ENCODE data around the gene UTP3. TPM values are rescaled to one million over a fixed set of nuclear protein-coding genes. Genes with fewer than 3 reads are reported as not detected.
"Not testable (repeated sequence)": the region's sequence is repeated elsewhere in the genome, so short reads cannot be mapped to it uniquely, and the experiment has no call there.

The UTP3 gene
- total RNA-seq, 2 donors from 2014 or later: 12.5 to 15.5 TPM

GRCh38 chr4:70728091-70728490 lies 39.8 kb downstream of the UTP3 start:
- WGBS, 2 donors: 84 to 94% methylated on average over 11 of the region's 11 CpGs
- Histone ChIP-seq H3K27ac (no peak overlapping the region), H3K36me3 (replicated peaks in 1 of 2; ENCODE audit: insufficient read depth in 1 of 2, low read depth in 2 of 2) (no peaks in the 10 kb centered on the region), H3K4me1 (peaks cover 5% of the 10 kb centered on the region), H3K4me3 (no peak overlapping the region), H3K27me3 (no peaks in the 10 kb centered on the region), H3K9me3 (no peaks in the 10 kb centered on the region)
- TF ChIP-seq POLR2A (IDR thresholded peaks at IDR 0.05): no peak
- TF ChIP-seq CTCF (IDR thresholded peaks at IDR 0.05): no peak
- ATAC-seq (no peak), DNase-seq (no peak)
- intact Hi-C loops (cut with DNase I): no loop called here

DNA sequence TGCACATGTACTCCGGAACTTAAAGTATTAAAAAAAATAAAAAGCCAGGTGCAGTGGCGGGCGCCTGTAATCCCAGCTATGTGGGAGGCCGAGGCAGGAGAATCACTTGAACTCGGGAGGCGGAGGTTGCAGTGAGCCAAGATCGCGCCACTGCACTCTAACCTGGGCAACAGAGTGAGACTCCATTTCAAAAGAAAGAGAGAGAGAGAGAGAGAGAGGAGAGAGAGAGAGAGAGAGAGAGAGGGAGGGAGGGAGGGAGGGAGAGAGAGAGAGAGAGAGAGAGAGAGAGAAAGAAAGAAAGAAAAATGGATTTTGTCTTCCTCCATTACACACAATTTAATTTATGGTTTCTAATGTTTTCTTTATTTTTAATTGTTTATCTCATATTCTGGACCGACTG lies 44.5 kb downstream of the UTP3 start:
- not testable (repeated sequence) for ATAC-seq, DNase-seq

GRCh38 chr4:70734168-70734954 lies 46.0 kb downstream of the UTP3 start:
- intact Hi-C loops (cut with DNase I): no loop called here
- no peaks in the 10 kb centered on the region for H3K36me3 ChIP-seq (replicated peaks in 1 of 2; ENCODE audit: insufficient read depth in 1 of 2, low read depth in 2 of 2)
- peak overlapping the region; percentile 68 to 83 (median 77) for H3K27ac ChIP-seq
- peak; percentile 89 for ATAC-seq
- H3K4me1 ChIP-seq: peaks cover 20% of the 10 kb centered on the region
- H3K9me3 ChIP-seq: no peaks in the 10 kb centered on the region
- WGBS, 2 donors: 0% methylated on average over 5 of the region's 5 CpGs
- DNase-seq: peak in 3 of 4 donors; percentile 24 to 40 (median 33)
- no peaks in the 10 kb centered on the region for H3K27me3 ChIP-seq
- TF ChIP-seq CTCF (IDR thresholded peaks at IDR 0.05) (no peak), POLR2A (IDR thresholded peaks at IDR 0.05) (peak in 2 of 3 donors; percentile 42 to 44)
- no peak overlapping the region for H3K4me3 ChIP-seq

More for the DNA sequence above, 44.5 kb downstream of the UTP3 start:
- H3K9me3 ChIP-seq; H3K36me3 ChIP-seq (replicated peaks in 1 of 2; ENCODE audit: insufficient read depth in 1 of 2, low read depth in 2 of 2); H3K4me3 ChIP-seq; H3K27me3 ChIP-seq; intact Hi-C loops (cut with DNase I); H3K27ac ChIP-seq: not testable (repeated sequence)
- peaks cover 20% of the 10 kb centered on the region for H3K4me1 ChIP-seq
- 91% methylated on average over 9 of the region's 9 CpGs for WGBS, 2 donors

DNA sequence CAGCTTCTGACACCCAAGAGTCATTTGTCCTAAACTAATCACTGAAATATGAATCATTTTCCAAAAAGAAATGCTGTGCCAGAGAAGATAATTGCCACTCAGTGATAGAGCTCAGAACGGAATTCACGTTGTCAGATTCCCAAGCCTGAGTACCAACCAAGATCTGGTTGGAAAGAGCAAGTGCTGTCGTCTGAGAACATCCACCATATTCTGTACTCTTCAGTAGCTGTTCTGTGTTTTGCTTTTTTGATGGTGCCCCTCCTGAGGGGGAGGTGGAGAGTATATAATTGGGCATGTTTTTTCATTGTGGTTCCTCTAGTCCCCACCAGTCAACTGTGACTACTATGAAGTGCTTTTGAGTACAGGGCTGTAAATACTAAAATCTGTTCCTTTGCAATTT lies 46.6 kb downstream of the UTP3 start:
- DNase-seq (no peak), ATAC-seq (no peak)
- intact Hi-C loops (cut with DNase I): no loop called here
- H3K36me3 ChIP-seq (replicated peaks in 1 of 2; ENCODE audit: insufficient read depth in 1 of 2, low read depth in 2 of 2): no peaks in the 10 kb centered on the region
- peak overlapping the region; percentile 68 to 83 (median 77) for H3K27ac ChIP-seq
- no peaks in the 10 kb centered on the region for H3K27me3 ChIP-seq
- 4 to 7% methylated on average over 3 of the region's 3 CpGs for WGBS, 2 donors
- H3K4me1 ChIP-seq: peaks cover 24% of the 10 kb centered on the region
- no peak overlapping the region for H3K4me3 ChIP-seq
- TF ChIP-seq POLR2A (IDR thresholded peaks at IDR 0.05) (no peak), CTCF (IDR thresholded peaks at IDR 0.05) (no peak)
- H3K9me3 ChIP-seq: no peaks in the 10 kb centered on the region

- intact Hi-C loops (cut with DNase I); H3K27me3 ChIP-seq; H3K4me3 ChIP-seq; H3K36me3 ChIP-seq (replicated peaks in 1 of 2; ENCODE audit: insufficient read depth in 1 of 2, low read depth in 2 of 2); ATAC-seq; H3K9me3 ChIP-seq: not testable (repeated sequence)
- peak overlapping the region in 1 of 4 donors; percentile 79 for H3K27ac ChIP-seq
- whole genome bisulfite sequencing, 2 donors: 60 to 65% methylated on average over 2 of the region's 2 CpGs
- peak in 3 of 7 experiments; percentile 4 to 25 (median 7) for TF ChIP-seq CTCF (IDR thresholded peaks at IDR 0.05)
- H3K4me1 ChIP-seq: peaks cover 27% of the 10 kb centered on the region
- DNase-seq: peak in 3 of 4 donors; percentile 26 to 36 (median 36)
These were observed 47.6 kb downstream of the UTP3 start for GRCh38 chr4:70735915-70736314.
